NT2/D1 (cell line): ENCODE results near the gene CAV3.

Experiments used
- SUZ12 ChIP-seq: IDR thresholded peaks from 2 replicates; pipeline ENCODE4 v1.6.1; 2011; ENCODE audit not compliant: insufficient read length, insufficient read depth; ENCODE audit errors: extremely low read depth
- ZNF274 ChIP-seq: IDR thresholded peaks from 2 replicates; pipeline ENCODE4 v1.6.1; 2011; ENCODE audit warnings: mild to moderate bottlenecking, low read depth, low read length

GRCh38 chr3:8730656-8731055 is 2.9 kb upstream of the CAV3 start:
- TF ChIP-seq SUZ12 (no peak), ZNF274 (no peak)
